ENCODE measurements around the gene STK32B. TPM values are rescaled to one million over a fixed set of nuclear protein-coding genes. Genes with fewer than 3 reads are reported as not detected.

Gene STK32B
- total RNA-seq, 4 donors from 2014 or later: 0.09 to 3.2 (median 0.38) TPM; not detected in 1

DNA sequence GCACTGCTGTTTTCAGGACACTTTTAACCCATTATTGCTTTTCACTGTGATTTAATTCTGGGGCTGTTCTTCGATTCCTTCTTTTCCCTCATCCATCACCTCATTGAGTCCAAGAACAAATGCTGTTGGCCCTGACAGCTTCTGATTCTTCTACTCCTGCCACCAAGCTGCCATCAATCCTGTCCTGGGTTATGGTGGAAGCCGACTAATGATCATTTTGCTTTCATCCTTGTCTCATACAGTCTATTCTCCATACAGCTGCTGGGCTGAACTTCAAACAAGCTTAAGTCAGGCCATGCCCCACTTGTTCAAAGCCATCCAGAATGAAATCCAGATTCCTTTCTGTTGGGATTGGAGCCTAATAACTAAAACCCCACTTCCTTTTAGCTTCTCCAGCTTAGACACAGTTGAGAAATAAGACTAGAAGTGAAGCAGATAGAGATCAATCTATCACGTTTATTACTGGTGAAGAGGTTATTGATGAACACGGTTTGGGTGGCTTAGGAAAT, 161.9 kb downstream of the STK32B start:
- 67 to 79% methylated on average over 4 of the region's 4 CpGs for WGBS, 2 donors
- intact Hi-C loops (cut with DNase I): no loop called here
- no peak for DNase-seq
- no peaks in the 10 kb centered on the region for H3K27me3 ChIP-seq
- no peak overlapping the region for H3K4me3 ChIP-seq
- no peak for TF ChIP-seq POLR2A (IDR thresholded peaks at IDR 0.05)
- TF ChIP-seq, protein P1, sequence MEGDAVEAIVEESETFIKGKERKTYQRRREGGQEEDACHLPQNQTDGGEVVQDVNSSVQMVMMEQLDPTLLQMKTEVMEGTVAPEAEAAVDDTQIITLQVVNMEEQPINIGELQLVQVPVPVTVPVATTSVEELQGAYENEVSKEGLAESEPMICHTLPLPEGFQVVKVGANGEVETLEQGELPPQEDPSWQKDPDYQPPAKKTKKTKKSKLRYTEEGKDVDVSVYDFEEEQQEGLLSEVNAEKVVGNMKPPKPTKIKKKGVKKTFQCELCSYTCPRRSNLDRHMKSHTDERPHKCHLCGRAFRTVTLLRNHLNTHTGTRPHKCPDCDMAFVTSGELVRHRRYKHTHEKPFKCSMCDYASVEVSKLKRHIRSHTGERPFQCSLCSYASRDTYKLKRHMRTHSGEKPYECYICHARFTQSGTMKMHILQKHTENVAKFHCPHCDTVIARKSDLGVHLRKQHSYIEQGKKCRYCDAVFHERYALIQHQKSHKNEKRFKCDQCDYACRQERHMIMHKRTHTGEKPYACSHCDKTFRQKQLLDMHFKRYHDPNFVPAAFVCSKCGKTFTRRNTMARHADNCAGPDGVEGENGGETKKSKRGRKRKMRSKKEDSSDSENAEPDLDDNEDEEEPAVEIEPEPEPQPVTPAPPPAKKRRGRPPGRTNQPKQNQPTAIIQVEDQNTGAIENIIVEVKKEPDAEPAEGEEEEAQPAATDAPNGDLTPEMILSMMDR (IDR thresholded peaks at IDR 0.05): no peak
- no peaks in the 10 kb centered on the region for H3K4me1 ChIP-seq
- H3K36me3 ChIP-seq: no peaks in the 10 kb centered on the region
- no peak overlapping the region for H3K27ac ChIP-seq
- H3K9me3 ChIP-seq: no peaks in the 10 kb centered on the region

DNA sequence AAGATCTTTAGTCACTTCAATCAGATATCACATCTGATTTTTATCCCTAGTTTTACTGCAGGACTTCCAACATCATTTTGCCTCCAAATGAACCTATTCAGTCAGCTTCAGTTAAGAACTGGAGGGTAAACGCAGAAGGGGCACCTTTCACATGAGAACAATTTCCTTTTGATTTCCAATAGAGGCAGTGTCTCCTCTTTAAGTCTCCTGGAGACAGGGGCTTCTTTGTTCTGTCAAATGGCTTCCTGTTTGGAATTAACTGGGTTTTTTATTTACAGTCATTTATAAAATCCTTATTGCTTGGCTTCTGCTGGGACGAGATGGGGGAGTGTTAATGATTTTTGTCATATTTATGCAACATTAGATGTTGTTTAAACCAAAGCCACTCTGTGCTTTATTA, 164.0 kb downstream of the STK32B start:
- H3K27me3 ChIP-seq: no peaks in the 10 kb centered on the region
- WGBS, 2 donors: 39 to 41% methylated on average over 2 of the region's 2 CpGs
- H3K4me1 ChIP-seq: no peaks in the 10 kb centered on the region
- DNase-seq: no peak
- no peak overlapping the region for H3K4me3 ChIP-seq
- intact Hi-C loops (cut with DNase I): no loop called here
- no peaks in the 10 kb centered on the region for H3K36me3 ChIP-seq
- no peaks in the 10 kb centered on the region for H3K9me3 ChIP-seq
- TF ChIP-seq, protein P1 (IDR thresholded peaks at IDR 0.05): no peak
- no peak for TF ChIP-seq POLR2A (IDR thresholded peaks at IDR 0.05)
- H3K27ac ChIP-seq: no peak overlapping the region

DNA sequence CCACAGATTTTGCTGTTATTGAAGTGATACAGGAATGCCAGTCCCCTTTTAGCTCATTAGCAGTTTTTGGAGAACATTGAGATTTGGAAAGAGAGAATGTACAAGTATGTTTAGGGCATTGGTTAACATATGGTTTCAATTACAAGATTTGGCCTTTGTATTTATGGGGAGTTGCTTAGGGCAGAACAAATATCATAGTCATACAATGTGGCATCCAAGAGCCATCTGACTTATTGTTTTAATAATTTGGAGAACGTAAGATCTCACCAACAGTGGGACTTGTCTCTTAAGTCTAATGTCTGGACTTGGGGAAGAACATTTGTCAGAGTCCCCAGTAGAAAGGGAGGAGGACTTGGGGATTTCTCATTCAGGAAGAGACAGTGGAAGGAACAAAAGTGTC, 166.1 kb downstream of the STK32B start:
- no peak overlapping the region for H3K27ac ChIP-seq
- WGBS, 2 donors: 56 to 79% methylated on average over 1 of the region's 1 CpG
- no peak for DNase-seq
- TF ChIP-seq, protein P1 (IDR thresholded peaks at IDR 0.05): no peak
- no peak for TF ChIP-seq POLR2A (IDR thresholded peaks at IDR 0.05)
- H3K9me3 ChIP-seq: peaks cover 0 to 11% (median 0%) of the 10 kb centered on the region in 3 donors
- no peak overlapping the region for H3K4me3 ChIP-seq
- no peaks in the 10 kb centered on the region for H3K36me3 ChIP-seq
- H3K4me1 ChIP-seq: no peaks in the 10 kb centered on the region
- intact Hi-C loops (cut with DNase I): no loop called here
- no peaks in the 10 kb centered on the region for H3K27me3 ChIP-seq

DNA sequence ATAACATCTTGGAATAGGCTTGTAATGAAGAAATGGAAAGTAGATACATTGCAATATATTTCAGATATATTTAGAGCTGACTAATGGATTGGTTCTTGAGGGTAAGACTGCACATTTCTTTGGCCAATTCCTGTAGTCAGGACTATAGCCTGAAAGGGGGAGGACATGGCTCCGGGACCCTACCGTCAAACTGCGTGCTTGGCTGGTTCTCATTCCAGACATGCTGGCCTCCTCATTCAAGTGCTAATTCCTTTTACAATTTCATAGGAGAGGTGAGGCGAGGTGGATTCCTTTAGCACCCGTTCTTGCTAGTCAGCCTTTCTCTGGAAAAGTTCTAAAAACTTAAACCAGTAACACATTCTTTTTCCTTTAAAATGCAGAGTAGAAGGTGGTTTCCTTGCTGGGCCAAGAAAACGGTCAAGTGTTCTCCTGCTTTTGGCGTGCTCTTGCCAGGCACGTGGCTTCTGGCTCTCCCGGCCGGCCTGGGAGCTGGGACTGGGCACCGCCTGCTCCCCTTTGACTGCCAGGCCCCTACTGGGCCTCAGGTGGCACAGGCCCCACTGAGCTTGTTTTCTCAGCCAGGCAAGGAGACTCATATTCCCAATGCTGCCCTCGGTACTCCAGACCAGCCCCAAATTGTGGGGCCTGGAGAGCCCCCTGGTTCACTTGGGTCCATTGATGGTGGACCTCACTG, 167.2 kb downstream of the STK32B start:
- Histone ChIP-seq H3K9me3 (peaks cover 0 to 17% (median 0%) of the 10 kb centered on the region in 3 donors), H3K4me1 (no peaks in the 10 kb centered on the region), H3K27me3 (no peaks in the 10 kb centered on the region), H3K27ac (no peak overlapping the region), H3K4me3 (no peak overlapping the region), H3K36me3 (no peaks in the 10 kb centered on the region)
- intact Hi-C loops (cut with DNase I): no loop called here
- TF ChIP-seq, protein P1 (IDR thresholded peaks at IDR 0.05): no peak
- TF ChIP-seq POLR2A (IDR thresholded peaks at IDR 0.05): no peak
- no peak for DNase-seq
- 72 to 81% methylated on average over 11 of the region's 12 CpGs for WGBS, 2 donors

DNA sequence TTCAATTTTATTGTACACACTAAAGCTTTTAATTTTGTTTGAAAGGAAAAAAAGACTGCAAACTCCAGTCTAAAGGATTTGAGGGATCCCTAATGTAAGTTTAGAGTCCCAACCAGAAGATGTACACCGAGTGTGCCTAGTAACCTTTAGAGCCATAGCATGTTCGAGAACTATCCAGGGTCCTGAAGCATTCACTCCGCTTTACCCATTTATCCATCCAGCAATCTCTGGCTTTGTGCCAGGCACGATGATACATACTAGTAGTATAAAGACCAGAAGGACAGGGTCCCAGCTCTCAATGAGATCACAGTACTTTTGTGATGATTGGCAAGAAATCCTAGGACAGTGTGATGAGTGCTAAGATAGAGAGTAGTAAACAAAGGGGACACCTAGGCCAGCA, 168.7 kb downstream of the STK32B start:
- intact Hi-C loops (cut with DNase I): no loop called here
- H3K4me1 ChIP-seq: no peaks in the 10 kb centered on the region
- no peaks in the 10 kb centered on the region for H3K27me3 ChIP-seq
- no peaks in the 10 kb centered on the region for H3K36me3 ChIP-seq
- no peak overlapping the region for H3K4me3 ChIP-seq
- peaks cover 0 to 17% (median 0%) of the 10 kb centered on the region in 3 donors for H3K9me3 ChIP-seq
- no peak overlapping the region for H3K27ac ChIP-seq
- TF ChIP-seq, protein P1 (IDR thresholded peaks at IDR 0.05): no peak
- TF ChIP-seq POLR2A (IDR thresholded peaks at IDR 0.05): no peak
- DNase-seq: no peak
- WGBS, 2 donors: 43 to 50% methylated on average over 4 of the region's 4 CpGs
